Measurements from ENCODE around the gene SCAF1. TPM values are rescaled to one million over a fixed set of nuclear protein-coding genes. Genes with fewer than 3 reads are reported as not detected.

SCAF1 gene
- total RNA-seq, 1 experiment from 2014 or later = 46.8 TPM

GRCh38 chr19:49666120-49666444 lies 24.1 kb downstream of the SCAF1 start:
- Histone ChIP-seq H3K4me2 (ENCODE audit: low read length) (peak overlapping the region; percentile 98), H2AFZ (ENCODE audit: low read length) (peak overlapping the region; percentile 88), H3F3A (ENCODE audit: low read length, unreplicated experiment) (no peaks in the 10 kb centered on the region), H3K9ac (ENCODE audit: low read length) (peak overlapping the region; percentile 84), H3K36me3 (ENCODE audit: low read depth, low read length) (peaks cover 13% of the 10 kb centered on the region), H3K27ac (ENCODE audit: low read length) (no peak overlapping the region), H3K27me3 (ENCODE audit: low read length) (no peaks in the 10 kb centered on the region), H3K79me2 (ENCODE audit: low read length) (peaks cover 36% of the 10 kb centered on the region), H3K4me1 (ENCODE audit: insufficient read depth, low read length) (peaks cover 18% of the 10 kb centered on the region), H4K20me1 (ENCODE audit: low read length) (peaks cover 3% of the 10 kb centered on the region; the same call in 1 of the 2 replicates), H3K9me3 (ENCODE audit: low read length) (no peaks in the 10 kb centered on the region), H3K4me3 (ENCODE audit: low read length) (peak overlapping the region; percentile 89), H3K9me2 (replicated peaks; ENCODE audit: low read length) (no peaks in the 10 kb centered on the region)
- DNase-seq (no peak), ATAC-seq (peak; percentile 10)
- CTCF ChIA-PET = no interaction called here
- TSS peak; percentile 71 for BruUV-seq (replicated peaks)
- intact Hi-C loops (cut with micrococcal nuclease) = no loop called here
- POLR2A ChIA-PET (ENCODE audit: unreplicated experiment) = interaction anchor here (0.9 kb wide), 1 partner anchor 26 kb away, joined by 7 read pairs; the partner anchor contains the start of gene RRAS
- TF ChIP-seq EZH2phosphoT487 (IDR thresholded peaks at IDR 0.05; ENCODE audit: borderline replicate concordance, low read length) = no peak
- no peak for TF ChIP-seq EZH2 (IDR thresholded peaks at IDR 0.05; ENCODE audit: low read length, unreplicated experiment)
- TF ChIP-seq CTCF (conservative IDR thresholded peaks at IDR 0.05; ENCODE audit: low read depth, low read length) = no peak

- no peak for ATAC-seq
- Histone ChIP-seq H3K79me2 (ENCODE audit: low read length) (peaks cover 36% of the 10 kb centered on the region), H3K36me3 (ENCODE audit: low read depth, low read length) (peaks cover 11% of the 10 kb centered on the region), H3K9me2 (replicated peaks; ENCODE audit: low read length) (no peaks in the 10 kb centered on the region), H3K27me3 (ENCODE audit: low read length) (no peaks in the 10 kb centered on the region), H3K9me3 (ENCODE audit: low read length) (no peaks in the 10 kb centered on the region), H3K4me2 (ENCODE audit: low read length) (peak overlapping the region; percentile 98), H3K9ac (ENCODE audit: low read length) (peak overlapping the region; percentile 84; the same call in 1 of the 2 replicates), H3K4me3 (ENCODE audit: low read length) (peak overlapping the region; percentile 89), H4K20me1 (ENCODE audit: low read length) (peaks cover 3% of the 10 kb centered on the region; the same call in 1 of the 2 replicates), H3K27ac (ENCODE audit: low read length) (no peak overlapping the region), H3K4me1 (ENCODE audit: insufficient read depth, low read length) (peaks cover 24% of the 10 kb centered on the region), H3F3A (ENCODE audit: low read length, unreplicated experiment) (no peaks in the 10 kb centered on the region), H2AFZ (ENCODE audit: low read length) (no peak overlapping the region)
- TF ChIP-seq CTCF (conservative IDR thresholded peaks at IDR 0.05; ENCODE audit: low read depth, low read length) (no peak), EZH2phosphoT487 (IDR thresholded peaks at IDR 0.05; ENCODE audit: borderline replicate concordance, low read length) (no peak), EZH2 (IDR thresholded peaks at IDR 0.05; ENCODE audit: low read length, unreplicated experiment) (no peak)
- intact Hi-C loops (cut with micrococcal nuclease) = no loop called here
- no TSS peak for BruUV-seq (replicated peaks)
- DNase-seq = no peak
- ChIA-PET POLR2A (ENCODE audit: unreplicated experiment) (interaction anchor here (1.1 kb wide), 1 partner anchor 25 kb away, joined by 5 read pairs; the partner anchor contains the start of gene SCAF1), CTCF (no interaction called here)
Observed at GRCh38 chr19:49667473-49667872, 25.5 kb downstream of the SCAF1 start.

GRCh38 chr19:49669516-49669915 lies 27.5 kb downstream of the SCAF1 start:
- BruUV-seq (replicated peaks) = no TSS peak
- intact Hi-C loops (cut with micrococcal nuclease) = no loop called here
- H4K20me1 ChIP-seq (ENCODE audit: low read length) = peaks cover 3% of the 10 kb centered on the region; the same call in 1 of the 2 replicates
- no peak overlapping the region for H3K27ac ChIP-seq (ENCODE audit: low read length)
- ATAC-seq (no peak), DNase-seq (no peak)
- H3F3A ChIP-seq (ENCODE audit: low read length, unreplicated experiment) = no peaks in the 10 kb centered on the region
- no peaks in the 10 kb centered on the region for H3K27me3 ChIP-seq (ENCODE audit: low read length)
- ChIA-PET POLR2A (ENCODE audit: unreplicated experiment) (no interaction called here), CTCF (no interaction called here)
- no peak overlapping the region for H3K4me2 ChIP-seq (ENCODE audit: low read length)
- no peaks in the 10 kb centered on the region for H3K9me2 ChIP-seq (replicated peaks; ENCODE audit: low read length)
- H3K79me2 ChIP-seq (ENCODE audit: low read length) = peaks cover 31% of the 10 kb centered on the region
- H2AFZ ChIP-seq (ENCODE audit: low read length) = no peak overlapping the region
- no peaks in the 10 kb centered on the region for H3K9me3 ChIP-seq (ENCODE audit: low read length)
- TF ChIP-seq CTCF (conservative IDR thresholded peaks at IDR 0.05; ENCODE audit: low read depth, low read length) = no peak
- no peak for TF ChIP-seq EZH2 (IDR thresholded peaks at IDR 0.05; ENCODE audit: low read length, unreplicated experiment)
- H3K4me1 ChIP-seq (ENCODE audit: insufficient read depth, low read length) = peaks cover 19% of the 10 kb centered on the region
- no peak overlapping the region for H3K9ac ChIP-seq (ENCODE audit: low read length)
- H3K36me3 ChIP-seq (ENCODE audit: low read depth, low read length) = peaks cover 11% of the 10 kb centered on the region
- no peak overlapping the region for H3K4me3 ChIP-seq (ENCODE audit: low read length)

Measured in PC-3 (cell line).